Measurements from ENCODE around the gene GCK.

GCK gene

GRCh38 chr7:44189286-44189992, at the start of gene GCK:
Gene GCK, minus strand, starts transcription at chr7:44189439. Its CDS starts 486 bp downstream, at chr7:44188953.
- no peak for DNase-seq

- DNase-seq = no peak
Measured at GRCh38 chr7:44238116-44238695, 49.0 kb upstream of the GCK start.

GRCh38 chr7:44237696-44238095, 48.5 kb upstream of the GCK start:
- DNase-seq = no peak

GRCh38 chr7:44236333-44236728, 47.1 kb upstream of the GCK start:
- no peak for DNase-seq

- no peak for DNase-seq
Measured at GRCh38 chr7:44235582-44236332, 46.5 kb upstream of the GCK start.

GRCh38 chr7:44235066-44235465, 45.8 kb upstream of the GCK start:
- no peak for DNase-seq

- no peak for DNase-seq
Measured at GRCh38 chr7:44232901-44233715, 43.9 kb upstream of the GCK start.

GRCh38 chr7:44232396-44232795, 43.2 kb upstream of the GCK start:
- DNase-seq = no peak

GRCh38 chr7:44231088-44231487, 41.8 kb upstream of the GCK start:
- DNase-seq = no peak

- DNase-seq = no peak
Measured at GRCh38 chr7:44230286-44230685, 41.0 kb upstream of the GCK start.

GRCh38 chr7:44229546-44230105, 40.4 kb upstream of the GCK start:
- no peak for DNase-seq

GRCh38 chr7:44228571-44229350, 39.5 kb upstream of the GCK start:
- no peak for DNase-seq

GRCh38 chr7:44227911-44228310, 38.7 kb upstream of the GCK start:
- no peak for DNase-seq

GRCh38 chr7:44226396-44226753, 37.1 kb upstream of the GCK start:
- no peak for DNase-seq

GRCh38 chr7:44225566-44226395, 36.5 kb upstream of the GCK start:
- DNase-seq = no peak

GRCh38 chr7:44224974-44225565, 35.8 kb upstream of the GCK start:
- no peak for DNase-seq

- no peak for DNase-seq
Measured at GRCh38 chr7:44224080-44224973, 35.1 kb upstream of the GCK start.

- DNase-seq = no peak
Measured at GRCh38 chr7:44223362-44224079, 34.3 kb upstream of the GCK start.

GRCh38 chr7:44222776-44223261, 33.6 kb upstream of the GCK start:
- DNase-seq = no peak

Measured in fibroblast of skin of right biceps (primary cell).